ENCODE data around the gene UPF2. TPM values are rescaled to one million over a fixed set of nuclear protein-coding genes. Genes with fewer than 3 reads are reported as not detected.

UPF2 gene
- total RNA-seq, 2 experiments from 2014 or later: 38.5 to 39.6 TPM

DNA sequence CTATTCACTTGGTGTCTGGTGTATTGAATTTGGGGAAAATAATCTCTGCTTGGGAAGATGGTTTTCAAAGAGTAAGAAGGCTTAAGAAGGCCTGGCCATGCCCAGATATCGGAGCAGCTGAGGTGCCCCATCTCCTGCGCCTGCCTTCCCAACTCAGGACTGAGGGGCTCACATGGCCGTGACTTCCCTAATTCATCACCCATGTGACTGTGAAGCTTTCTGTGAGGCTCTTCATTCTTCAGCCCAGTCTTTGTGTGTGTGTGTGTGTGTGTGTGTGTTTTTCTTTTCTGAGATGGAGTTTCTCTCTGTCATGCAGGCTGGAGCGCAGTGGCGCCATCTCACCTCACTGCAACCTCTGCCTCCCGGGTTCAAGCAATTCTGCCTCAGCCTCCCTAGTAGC lies 166.3 kb downstream of the UPF2 start:
- ChIA-PET POLR2A (no interaction called here), CTCF (no interaction called here)

DNA sequence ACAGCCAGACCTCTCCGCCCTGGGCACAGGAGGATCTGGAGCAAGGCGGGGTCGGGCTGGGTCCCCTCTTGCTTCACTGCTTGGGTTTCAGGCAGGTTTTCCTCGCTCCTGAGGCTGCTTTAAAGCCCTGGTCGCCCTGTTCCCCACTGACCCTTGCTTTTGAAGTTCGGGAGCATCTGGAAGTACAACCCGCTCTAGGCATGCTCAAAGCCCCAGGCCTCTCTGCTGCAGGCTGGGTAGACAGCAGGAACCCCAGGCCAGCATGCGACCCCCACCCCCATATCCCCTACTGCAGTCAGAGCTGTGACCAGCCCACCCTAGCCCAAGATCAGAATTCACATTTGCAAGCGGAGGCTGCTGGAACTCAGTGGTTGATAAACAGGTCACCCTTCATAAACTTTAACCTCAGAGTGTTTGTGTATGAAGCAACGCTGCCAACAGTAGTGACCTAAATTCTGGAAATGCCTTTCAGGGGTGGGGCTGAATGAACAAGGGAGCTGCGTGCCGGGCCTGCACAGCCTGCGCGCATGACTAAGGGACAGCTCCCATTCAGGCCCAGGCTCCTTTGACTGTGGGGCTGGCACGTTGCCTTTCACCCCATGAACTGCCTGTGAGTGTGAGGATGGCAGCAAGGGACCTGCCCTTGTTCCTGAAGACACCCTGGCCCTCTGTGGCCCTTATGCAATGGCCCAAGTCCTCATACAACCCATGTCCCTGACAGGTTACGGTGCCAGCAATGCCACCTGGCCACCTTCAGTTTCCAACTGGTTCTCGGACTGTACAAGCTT lies 166.9 kb downstream of the UPF2 start:
- ChIA-PET CTCF (no interaction called here), POLR2A (no interaction called here)

DNA sequence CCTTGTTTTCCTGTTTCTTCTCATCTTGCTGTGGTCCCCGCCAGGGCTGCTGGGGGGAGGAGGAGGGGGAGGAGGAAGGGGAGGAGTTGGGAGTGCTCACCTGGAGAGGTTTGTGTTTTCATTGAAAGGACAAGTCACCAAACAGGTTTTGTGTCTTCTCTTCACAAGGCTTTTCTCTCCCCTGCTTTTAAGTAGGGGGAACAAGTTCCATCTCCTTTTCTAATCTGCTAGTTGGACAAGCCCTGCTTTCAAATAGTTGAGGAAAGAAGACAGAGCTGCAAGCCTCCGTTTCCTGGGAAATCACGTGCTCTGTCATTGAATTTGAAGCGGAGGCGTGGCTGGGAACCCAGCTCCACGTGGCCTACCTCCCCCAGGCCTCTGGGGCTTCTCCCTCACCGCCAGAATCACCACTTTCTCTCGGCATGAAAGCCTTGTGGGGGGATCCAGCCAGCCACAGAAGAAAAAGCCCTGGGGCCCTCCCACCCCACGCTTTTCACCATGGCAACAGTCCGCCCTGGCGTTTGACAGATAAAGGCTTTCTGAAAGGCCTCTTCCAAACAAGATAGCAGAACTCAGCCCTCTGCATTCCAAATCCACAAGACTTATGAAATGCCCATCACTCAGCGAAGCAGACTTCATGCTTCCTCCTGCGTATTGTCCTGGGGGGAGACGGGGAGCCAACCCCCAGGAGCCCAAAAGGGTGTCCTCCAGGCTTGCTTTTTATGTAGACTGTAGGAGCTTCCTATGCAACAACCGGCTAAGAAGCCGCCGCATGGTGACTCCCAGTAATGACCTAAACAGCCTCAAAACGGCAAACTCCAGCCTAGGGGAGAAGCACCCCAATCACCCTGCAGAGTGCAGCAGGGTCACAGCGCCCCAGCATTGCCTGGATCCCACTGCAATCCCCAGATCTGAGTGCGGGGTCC lies 167.8 kb downstream of the UPF2 start:
- ChIA-PET POLR2A (no interaction called here), CTCF (no interaction called here)

DNA sequence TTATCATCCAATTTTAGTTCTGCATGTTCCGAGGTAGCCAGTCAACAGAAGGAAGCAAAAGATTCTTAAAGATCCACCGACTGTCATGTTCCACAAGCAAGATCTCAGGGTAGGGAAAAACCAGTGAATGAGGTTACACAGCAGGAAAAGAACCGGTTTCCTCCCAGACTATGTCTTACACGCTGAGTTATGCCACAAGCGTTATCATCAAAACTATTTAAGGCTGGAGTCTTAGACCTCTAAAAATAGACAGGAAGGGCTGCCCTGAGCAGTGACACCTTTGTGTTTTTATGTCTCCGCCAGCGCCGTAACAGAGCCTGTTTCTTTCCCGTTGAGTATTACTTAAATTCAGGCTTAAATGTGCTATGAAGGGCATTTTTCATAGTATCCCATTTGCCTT lies 171.1 kb downstream of the UPF2 start:
- ChIA-PET POLR2A (no interaction called here), CTCF (no interaction called here)

DNA sequence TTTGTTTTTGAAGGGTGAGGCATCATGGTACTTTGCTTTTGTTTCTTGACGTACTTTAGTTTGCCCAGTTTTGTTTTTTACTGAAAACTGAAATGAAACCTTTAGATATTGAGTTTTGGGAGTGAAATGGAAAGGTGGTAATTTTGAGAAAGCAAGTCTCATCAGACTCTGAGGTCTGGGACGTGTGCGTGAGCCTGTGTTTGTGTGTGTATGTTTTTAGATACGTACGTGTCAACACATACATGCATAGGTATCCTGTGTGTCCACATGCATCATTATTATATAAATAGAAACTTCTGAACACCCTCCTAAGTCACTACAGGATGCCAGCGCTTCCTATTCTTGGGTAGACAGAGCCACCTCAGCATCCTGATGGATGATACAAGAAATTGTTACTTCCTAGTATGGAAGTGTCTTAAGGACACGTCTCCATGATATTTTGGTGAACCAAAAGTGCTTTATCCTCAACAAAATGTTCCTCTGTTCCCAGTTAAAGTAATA lies 171.7 kb downstream of the UPF2 start:
- CTCF ChIA-PET: no interaction called here
- POLR2A ChIA-PET: no interaction called here

DNA sequence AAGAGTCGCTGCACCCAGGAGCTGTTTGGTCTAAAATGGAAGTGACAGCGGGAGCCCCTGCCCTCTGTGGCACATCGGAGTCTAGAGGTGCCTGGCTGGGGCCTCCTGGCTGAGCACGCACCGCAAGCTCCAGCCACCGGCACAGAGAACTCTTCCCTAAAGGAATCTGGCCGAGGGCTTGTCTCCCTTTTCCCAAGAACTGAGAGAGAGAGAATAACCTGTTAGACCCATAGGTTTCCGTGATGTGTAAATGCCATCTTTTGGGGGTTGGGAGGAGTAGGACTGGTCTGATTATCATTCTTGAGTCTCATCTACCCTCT lies 172.2 kb downstream of the UPF2 start:
- POLR2A ChIA-PET: no interaction called here

More for the DNA sequence above, 172.2 kb downstream of the UPF2 start:
- CTCF ChIA-PET: no interaction called here

Other genes starting within 250 kb of the UPF2 start
- 1 to 10 TPM; 1.4 to 1.6 TPM for gene PROSER2, start 219.5 kb downstream of the UPF2 start, total RNA-seq
- gene DHTKD1, start 26.1 kb upstream of the UPF2 start, total RNA-seq: 10 to 100 TPM in 1 of 2 experiments, 1 to 10 TPM in 1; 9.8 to 12.0 TPM
- gene SEC61A2, start 86.9 kb upstream of the UPF2 start, total RNA-seq: 10 to 100 TPM; 12.0 to 13.4 TPM
- gene NUDT5, start 153.1 kb upstream of the UPF2 start, total RNA-seq: 100 to 1,000 TPM; 124 to 133 TPM
- gene CDC123, start 153.4 kb upstream of the UPF2 start, total RNA-seq: 100 to 1,000 TPM; 165 to 183 TPM